ENCODE data around the gene C9orf152. TPM values are rescaled to one million over a fixed set of nuclear protein-coding genes. Genes with fewer than 3 reads are reported as not detected.

C9orf152 gene
- total RNA-seq, 3 donors from 2014 or later (not counting 1 experiment from before 2014, with no cell fraction given), result not detected

DNA sequence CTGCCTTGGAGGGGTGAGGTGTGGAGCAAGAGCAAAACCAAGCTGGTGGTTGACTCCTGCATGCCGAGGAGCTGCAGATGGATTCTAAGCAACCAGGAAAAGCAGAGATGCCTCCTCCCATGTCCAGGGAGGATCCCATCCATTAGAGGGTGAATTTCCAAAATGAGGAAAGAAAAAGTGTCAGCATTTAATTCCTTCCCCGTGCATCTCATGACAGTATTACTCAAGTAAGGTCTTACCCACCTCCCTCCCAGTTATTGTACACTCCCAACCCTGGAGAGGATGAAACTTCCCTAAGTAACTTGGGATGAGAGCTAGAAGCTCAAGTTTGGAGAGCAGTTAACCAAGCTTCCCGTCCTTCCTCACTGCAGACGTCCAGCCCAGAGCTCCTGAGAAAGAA is 19.9 kb downstream of the C9orf152 start:
- no peak for ATAC-seq

GRCh38 chr9:110187126-110187525 is 20.8 kb downstream of the C9orf152 start:
- intact Hi-C loops (cut with micrococcal nuclease), result loop anchor here (10.0 kb wide), 1 partner anchor 438 kb away; no protein-coding TSS in a partner anchor
- H3K27ac Mint-ChIP-seq, result no peak overlapping the region

More for the DNA sequence above, 19.9 kb downstream of the C9orf152 start:
- no peak overlapping the region for H3K4me3 Mint-ChIP-seq
- no peaks in the 10 kb centered on the region for H3K4me1 ChIP-seq (ENCODE audit: control insufficient read depth, insufficient read depth, low read length)
- H3K36me3 ChIP-seq (ENCODE audit: control insufficient read depth, insufficient read depth, low read length), result no peaks in the 10 kb centered on the region
- WGBS (ENCODE audit: insufficient coverage), result 86% methylated on average over 4 of the region's 4 CpGs
- H3K27me3 Mint-ChIP-seq (ENCODE audit: low read depth in 2 of 2), result peaks cover 0 to 6% of the 10 kb centered on the region in 2 donors
- H3K36me3 Mint-ChIP-seq, result no peaks in the 10 kb centered on the region
- H3K9me3 Mint-ChIP-seq, result no peaks in the 10 kb centered on the region
- no peaks in the 10 kb centered on the region for H3K27me3 ChIP-seq (ENCODE audit: control insufficient read depth, insufficient read depth, low read length)
- H3K4me3 ChIP-seq (ENCODE audit: low read length), result no peak overlapping the region
- intact Hi-C loops (cut with micrococcal nuclease), result loop anchor here (10.0 kb wide), 1 partner anchor 437 kb away; no protein-coding TSS in a partner anchor
- no peak overlapping the region for H3K27ac Mint-ChIP-seq
- no peaks in the 10 kb centered on the region for H3K9me3 ChIP-seq (ENCODE audit: control insufficient read depth, insufficient read depth, low read length)
- DNase-seq, result no peak
- H3K27ac ChIP-seq (ENCODE audit: low read length), result no peak overlapping the region
- TF ChIP-seq CTCF (IDR thresholded peaks at IDR 0.05), result no peak
- peaks cover 5 to 12% of the 10 kb centered on the region in 2 donors for H3K4me1 Mint-ChIP-seq

DNA sequence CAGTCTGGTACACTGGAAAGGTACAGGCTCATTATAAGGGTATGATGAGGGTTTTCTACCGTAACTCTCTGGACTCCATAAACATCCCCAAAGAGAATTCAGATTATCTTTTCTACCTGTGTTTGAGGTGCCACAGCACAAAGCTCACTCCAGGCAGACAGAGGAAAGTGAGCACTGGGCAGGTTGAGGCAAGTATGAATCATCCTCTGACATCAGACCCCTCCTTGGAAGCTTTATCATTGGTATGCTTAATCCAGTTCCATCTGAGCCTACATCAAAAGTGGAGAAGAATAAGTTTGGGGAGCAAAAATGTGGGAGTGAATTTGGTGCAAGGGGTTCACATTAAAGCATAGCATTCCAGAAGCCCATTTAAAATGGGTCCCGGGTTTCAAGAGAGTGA is 21.7 kb downstream of the C9orf152 start:
- Histone ChIP-seq H3K9me3 (ENCODE audit: control insufficient read depth, insufficient read depth, low read length) (no peaks in the 10 kb centered on the region), H3K4me3 (ENCODE audit: low read length) (no peak overlapping the region), H3K4me1 (ENCODE audit: control insufficient read depth, insufficient read depth, low read length) (no peaks in the 10 kb centered on the region), H3K27me3 (ENCODE audit: control insufficient read depth, insufficient read depth, low read length) (no peaks in the 10 kb centered on the region), H3K36me3 (ENCODE audit: control insufficient read depth, insufficient read depth, low read length) (no peaks in the 10 kb centered on the region), H3K27ac (ENCODE audit: low read length) (no peak overlapping the region)
- DNase-seq (no peak), ATAC-seq (no peak)
- H3K27me3 Mint-ChIP-seq (ENCODE audit: low read depth in 2 of 2), result no peaks in the 10 kb centered on the region
- WGBS (ENCODE audit: insufficient coverage), result 90% methylated on average over 1 of the region's 2 CpGs
- H3K36me3 Mint-ChIP-seq, result no peaks in the 10 kb centered on the region
- H3K9me3 Mint-ChIP-seq, result no peaks in the 10 kb centered on the region
- intact Hi-C loops (cut with micrococcal nuclease), result loop anchor here (10.0 kb wide), 1 partner anchor 439 kb away; no protein-coding TSS in a partner anchor
- no peak for TF ChIP-seq CTCF (IDR thresholded peaks at IDR 0.05)
- no peak overlapping the region for H3K27ac Mint-ChIP-seq
- H3K4me3 Mint-ChIP-seq, result no peak overlapping the region
- H3K4me1 Mint-ChIP-seq, result peaks cover 6 to 7% of the 10 kb centered on the region in 2 donors

More at GRCh38 chr9:110187126-110187525, 20.8 kb downstream of the C9orf152 start:
- Mint-ChIP-seq H3K27me3 (ENCODE audit: low read depth in 2 of 2) (no peaks in the 10 kb centered on the region), H3K4me1 (peaks cover 6 to 7% of the 10 kb centered on the region in 2 donors), H3K9me3 (no peaks in the 10 kb centered on the region), H3K4me3 (no peak overlapping the region), H3K36me3 (no peaks in the 10 kb centered on the region)
- Histone ChIP-seq H3K4me1 (ENCODE audit: control insufficient read depth, insufficient read depth, low read length) (no peaks in the 10 kb centered on the region), H3K27ac (ENCODE audit: low read length) (no peak overlapping the region), H3K36me3 (ENCODE audit: control insufficient read depth, insufficient read depth, low read length) (no peaks in the 10 kb centered on the region), H3K4me3 (ENCODE audit: low read length) (no peak overlapping the region), H3K27me3 (ENCODE audit: control insufficient read depth, insufficient read depth, low read length) (no peaks in the 10 kb centered on the region), H3K9me3 (ENCODE audit: control insufficient read depth, insufficient read depth, low read length) (no peaks in the 10 kb centered on the region)
- no peak for TF ChIP-seq CTCF (IDR thresholded peaks at IDR 0.05)
- no peak for DNase-seq
- no peak for ATAC-seq
- 82% methylated on average over 2 of the region's 2 CpGs for WGBS (ENCODE audit: insufficient coverage)

DNA sequence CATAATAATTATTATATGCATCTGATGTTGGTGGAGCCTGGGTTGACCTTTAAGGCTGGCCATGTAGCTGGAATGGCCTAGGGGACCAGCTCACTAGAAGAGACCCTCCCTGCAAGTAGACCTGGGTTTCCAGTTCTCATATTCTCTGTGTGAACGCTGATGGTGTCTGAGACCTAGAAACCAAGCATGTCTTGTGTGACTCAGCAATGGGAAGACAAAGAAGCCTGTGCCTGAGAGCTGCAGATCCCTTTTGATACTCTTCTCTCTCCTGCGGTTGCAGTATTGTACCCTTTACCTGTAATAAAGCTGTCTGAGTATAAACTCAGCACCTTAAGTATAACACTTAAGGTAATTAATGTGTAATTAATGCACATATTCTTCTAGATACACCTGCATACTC is 22.2 kb downstream of the C9orf152 start:
- no peak for ATAC-seq
- H3K27ac Mint-ChIP-seq, result no peak overlapping the region
- H3K4me3 Mint-ChIP-seq, result no peak overlapping the region
- Histone ChIP-seq H3K9me3 (ENCODE audit: control insufficient read depth, insufficient read depth, low read length) (no peaks in the 10 kb centered on the region), H3K4me1 (ENCODE audit: control insufficient read depth, insufficient read depth, low read length) (no peaks in the 10 kb centered on the region), H3K4me3 (ENCODE audit: low read length) (no peak overlapping the region), H3K27ac (ENCODE audit: low read length) (no peak overlapping the region), H3K27me3 (ENCODE audit: control insufficient read depth, insufficient read depth, low read length) (no peaks in the 10 kb centered on the region), H3K36me3 (ENCODE audit: control insufficient read depth, insufficient read depth, low read length) (no peaks in the 10 kb centered on the region)
- H3K9me3 Mint-ChIP-seq, result no peaks in the 10 kb centered on the region
- WGBS (ENCODE audit: insufficient coverage), result 67% methylated on average over 1 of the region's 2 CpGs
- no peaks in the 10 kb centered on the region for H3K27me3 Mint-ChIP-seq (ENCODE audit: low read depth in 2 of 2)
- peaks cover 6 to 7% of the 10 kb centered on the region in 2 donors for H3K4me1 Mint-ChIP-seq
- H3K36me3 Mint-ChIP-seq, result no peaks in the 10 kb centered on the region
- intact Hi-C loops (cut with micrococcal nuclease), result loop anchor here (10.0 kb wide), 1 partner anchor 439 kb away; no protein-coding TSS in a partner anchor
- DNase-seq, result no peak
- TF ChIP-seq CTCF (IDR thresholded peaks at IDR 0.05), result no peak
